SK-N-SH (cell line): ENCODE data around the gene PRAME. TPM values are rescaled to one million over a fixed set of nuclear protein-coding genes. Genes with fewer than 3 reads are reported as not detected.

ENCODE experiments used
- CTCF ChIA-PET: fragments of 300-600, 350-600 bp; formaldehyde crosslinking; extraction: SDS; loops from one replicate; lab custom pipeline; 2021; lab: Yijun Ruan, JAX
- POLR2A ChIA-PET: fragments of 350-600 bp; sonication (Branson Sonifier 250); formaldehyde crosslinking; extraction: SDS; loops from one replicate; lab custom pipeline; 2020; ENCODE audit warnings: antibody characterized with exemption, inconsistent platforms; lab: Yijun Ruan, JAX
- DNase-seq: peaks from one replicate; pipeline ENCODE4 v3.0.0; 2012
- H2AFZ ChIP-seq: fragments of 200-600 bp; sonication (generic); 2 replicates; pipeline ENCODE4 v1.8.1; 2016; ENCODE audit warnings: antibody characterized with exemption, mild to moderate bottlenecking, low read depth
- H3F3A ChIP-seq: fragments of 200-600 bp; sonication (generic); replicated peaks from 2 replicates; pipeline ENCODE3; 2016; ENCODE audit warnings: antibody characterized with exemption, mild to moderate bottlenecking; ENCODE audit not compliant: insufficient read depth
- H3K27ac ChIP-seq, 2 experiments: fragments of 200-500 bp in 1 of 2; fragments of 200-600 bp in 1 of 2; sonication (Bioruptor generic) in 1 of 2; sonication (generic), shearing (Covaris generic) in 1 of 2; 2 replicates each; pipeline versions ENCODE4 v1.5.1 to v1.6.1; 2014 to 2016; ENCODE audit warnings: low read depth in 2 of 2, inconsistent platforms in 1 of 2, low read length in 1 of 2, mild to moderate bottlenecking in 1 of 2, mixed read lengths in 1 of 2
- H3K27me3 ChIP-seq: fragments of 200-600 bp; sonication (generic), shearing (Covaris generic); 2 replicates; pipeline ENCODE4 v1.6.1; 2016; ENCODE audit warnings: mixed run types; ENCODE audit not compliant: insufficient read depth
- H3K36me3 ChIP-seq, 2 experiments: fragments of 200-500 bp in 1 of 2; fragments of 200-600 bp in 1 of 2; sonication (Bioruptor generic) in 1 of 2; sonication (generic) in 1 of 2; replicated peaks in 1 of 2; 2 replicates each; pipeline versions ENCODE3 to v1.5.1; 2014 to 2016; ENCODE audit warnings: low read length in 1 of 2, mild to moderate bottlenecking in 1 of 2; ENCODE audit not compliant: insufficient read depth in 2 of 2, control insufficient read depth in 1 of 2
- H3K4me1 ChIP-seq, 2 experiments: fragments of 200-500 bp in 1 of 2; fragments of 200-600 bp in 1 of 2; sonication (Bioruptor generic) in 1 of 2; sonication (generic), shearing (Covaris generic) in 1 of 2; 2 replicates each; pipeline versions ENCODE4 v1.5.1 to v1.6.1; 2014 to 2016; ENCODE audit warnings: low read depth in 1 of 2, low read length in 1 of 2, mixed run types in 1 of 2; ENCODE audit not compliant: insufficient read depth in 2 of 2, control insufficient read depth in 1 of 2
- H3K4me2 ChIP-seq: fragments of 200-600 bp; sonication (generic), shearing (Covaris generic); 2 replicates; pipeline ENCODE4 v1.6.1; 2017; ENCODE audit warnings: mixed run types
- H3K4me3 ChIP-seq, 2 experiments: fragments of 200-500 bp in 1 of 2; fragments of 200-600 bp in 1 of 2; sonication (Bioruptor generic) in 1 of 2; sonication (generic), shearing (Covaris generic) in 1 of 2; 2 replicates each; pipeline versions ENCODE4 v1.5.1 to v1.8.1; 2014 to 2016; ENCODE audit warnings: low read depth in 2 of 2, inconsistent platforms in 1 of 2, low read length in 1 of 2, mild to moderate bottlenecking in 1 of 2, mixed read lengths in 1 of 2, moderate library complexity in 1 of 2
- H3K79me2 ChIP-seq: fragments of 200-600 bp; sonication (generic); 2 replicates; pipeline ENCODE4 v1.8.1; 2017; ENCODE audit warnings: mild to moderate bottlenecking; ENCODE audit not compliant: insufficient read depth
- H3K9ac ChIP-seq: fragments of 200-600 bp; sonication (generic); 2 replicates; pipeline ENCODE4 v1.6.1; 2017; ENCODE audit warnings: mixed run types
- H3K9me2 ChIP-seq: fragments of 200-600 bp; sonication (generic); 2 replicates; pipeline ENCODE4 v1.6.1; 2017; ENCODE audit warnings: mixed run types
- H3K9me3 ChIP-seq: fragments of 200-600 bp; sonication (generic); 2 replicates; pipeline ENCODE4 v1.6.1; 2017; ENCODE audit warnings: mixed run types, mild to moderate bottlenecking, moderate library complexity
- H4K20me1 ChIP-seq: fragments of 200-600 bp; sonication (generic); 2 replicates; pipeline ENCODE4 v1.6.1; 2017; ENCODE audit warnings: mild to moderate bottlenecking, mixed run types; ENCODE audit not compliant: insufficient read depth
- CHD2 ChIP-seq: fragments of 150-350 bp; IDR thresholded peaks from 2 replicates; pipeline ENCODE4 v1.6.1; 2018; ENCODE audit warnings: low read length; ENCODE audit not compliant: partially characterized antibody
- EP300 ChIP-seq, 2 experiments: IDR thresholded peaks; 2 replicates each; pipeline versions ENCODE4 v1.4.0 to v1.6.1; 2012; ENCODE audit warnings: borderline replicate concordance in 1 of 2, low read depth in 1 of 2, low read length in 1 of 2
- EZH2phosphoT487 ChIP-seq: fragments of 200-600 bp; sonication (generic); IDR thresholded peaks from 2 replicates; pipeline ENCODE4 v1.6.1; 2017; ENCODE audit warnings: low read depth, mixed run types, mild to moderate bottlenecking, antibody characterized with exemption, moderate library complexity, borderline replicate concordance
- FOXM1 ChIP-seq: IDR thresholded peaks from 2 replicates; pipeline ENCODE4 v1.4.0; 2012; ENCODE audit warnings: low read depth, mild to moderate bottlenecking
- GABPA ChIP-seq: IDR thresholded peaks from 2 replicates; pipeline ENCODE4 v1.4.0; 2012; ENCODE audit warnings: low read depth, mild to moderate bottlenecking
- GATA2 ChIP-seq: sonication (generic); formaldehyde crosslinking; IDR thresholded peaks from 2 replicates; pipeline ENCODE4 v1.5.0; 2020; ENCODE audit warnings: mild to moderate bottlenecking, missing genetic modification reagents
- IRF3 ChIP-seq: fragments of 150-350 bp; IDR thresholded peaks from 2 replicates; pipeline ENCODE4 v1.6.1; 2016; ENCODE audit warnings: mild to moderate bottlenecking, low read depth, low read length
- JUND ChIP-seq: IDR thresholded peaks from 2 replicates; pipeline ENCODE4 v1.4.0; 2012
- MEF2A ChIP-seq: IDR thresholded peaks from 2 replicates; pipeline ENCODE4 v1.4.0; 2012; ENCODE audit warnings: low read depth, borderline replicate concordance
- MXI1 ChIP-seq: IDR thresholded peaks from 2 replicates; pipeline ENCODE4 v1.6.1; 2012; ENCODE audit warnings: mild to moderate bottlenecking, low read depth, low read length, improper control_type of control experiment
- NFIC ChIP-seq: IDR thresholded peaks from 2 replicates; pipeline ENCODE4 v1.4.0; 2012; ENCODE audit warnings: borderline replicate concordance
- POLR2AphosphoS5 ChIP-seq: IDR thresholded peaks from 2 replicates; pipeline ENCODE4 v1.6.1; 2012; ENCODE audit warnings: low read depth, low read length
- RAD21 ChIP-seq: IDR thresholded peaks from 2 replicates; pipeline ENCODE4 v1.6.1; 2012; ENCODE audit warnings: mild to moderate bottlenecking, low read length
- RFX5 ChIP-seq: IDR thresholded peaks from 2 replicates; pipeline ENCODE4 v1.6.1; 2012; ENCODE audit warnings: mild to moderate bottlenecking, improper control_type of control experiment, low read length
- SMC3 ChIP-seq: IDR thresholded peaks from 2 replicates; pipeline ENCODE4 v1.6.1; 2012; ENCODE audit warnings: low read depth, low read length, improper control_type of control experiment
- TAF1 ChIP-seq: IDR thresholded peaks from 2 replicates; pipeline ENCODE4 v1.6.1; 2012; ENCODE audit warnings: low read depth, mild to moderate bottlenecking, low read length, moderate library complexity, borderline replicate concordance
- TCF12 ChIP-seq: IDR thresholded peaks from 2 replicates; pipeline ENCODE4 v1.4.0; 2012
- TEAD4 ChIP-seq: IDR thresholded peaks from 2 replicates; pipeline ENCODE4 v1.4.0; 2012; ENCODE audit warnings: mild to moderate bottlenecking, borderline replicate concordance; ENCODE audit not compliant: insufficient read depth
- USF2 ChIP-seq: fragments of 150-350 bp; IDR thresholded peaks from 2 replicates; pipeline ENCODE4 v1.6.1; 2017; ENCODE audit warnings: antibody characterized with exemption, low read length, low read depth, borderline replicate concordance
- WGBS: methylation state at CpG from one replicate; pipeline ENCODE4 v1.1.6; 2017; ENCODE audit warnings: low lambda C conversion rate; 5-methylcytosine and 5-hydroxymethylcytosine counted together
- polyA plus RNA-seq, 3 experiments: library from polyadenylated mRNA; depleted of rRNA; stranded (reverse); fragments of >200 nt; gene quantifications; 2 replicates each; pipeline ENCODE4 v1.2.3, GENCODE V29; 2012
- TF ChIP-seq, protein P1 (sequence below): fragments of 200-600 bp; sonication (generic); IDR thresholded peaks from 2 replicates; pipeline ENCODE4 v1.6.1; 2017; ENCODE audit warnings: antibody characterized with exemption, mild to moderate bottlenecking, moderate library complexity
- TF ChIP-seq, protein P2 (sequence below): IDR thresholded peaks from 2 replicates; pipeline ENCODE4 v1.4.0; 2012; ENCODE audit warnings: low read depth
- TF ChIP-seq, protein P3 (sequence below): IDR thresholded peaks from 2 replicates; pipeline ENCODE4; 2012
- TF ChIP-seq, protein P4 (sequence below): IDR thresholded peaks from 2 replicates; pipeline ENCODE4 v1.6.1; 2012; ENCODE audit warnings: mild to moderate bottlenecking, low read depth, low read length, moderate library complexity

PRAME gene
- polyA plus RNA-seq, 1 of the 3 experiments (the other 2 are of a cell fraction), result 193 TPM

- Histone ChIP-seq H3K4me1 (peaks cover 0 to 2% of the 10 kb centered on the region in 2 experiments; a peak in 1 of 4 replicates), H3K9me3 (no peaks in the 10 kb centered on the region), H3K4me3 (peak within 1 kb of the TSS; percentile 76 to 82), H3F3A (peaks cover 4% of the 10 kb centered on the region), H4K20me1 (no peaks in the 10 kb centered on the region), H3K27me3 (no peaks in the 10 kb centered on the region), H3K79me2 (no peaks in the 10 kb centered on the region), H2AFZ (peak within 1 kb of the TSS; percentile 84), H3K9me2 (no peaks in the 10 kb centered on the region), H3K4me2 (peak within 1 kb of the TSS; percentile 92), H3K9ac (peak within 1 kb of the TSS; percentile 79), H3K27ac (peak within 1 kb of the TSS in 1 of 2 experiments; percentile 64; a peak in 2 of 4 replicates), H3K36me3 (peaks cover 10 to 22% of the 10 kb centered on the region in 2 experiments)
- ChIA-PET POLR2A (interaction anchor here (0.6 to 0.9 kb wide), 2 partner anchors 44 to 242 kb away, joined by 3 read pairs; no protein-coding TSS in a partner anchor), CTCF (interaction anchor here (0.6 to 3.4 kb wide), 29 partner anchors 10 to 377 kb away, joined by 3 to 27 read pairs (median 4); partner anchors contain the start of genes PRAME and ZNF280A)
- DNase-seq, result peak; percentile 94
- WGBS, result 10% methylated on average over 10 of the region's 72 CpGs
- TF ChIP-seq POLR2AphosphoS5 (no peak), RAD21 (no peak), SMC3 (no peak), EZH2phosphoT487 (no peak), USF2 (no peak), EP300 (IDR thresholded peaks at IDR 0.05; ENCODE audit: borderline replicate concordance in 1 of 2, low read depth in 1 of 2, low read length in 1 of 2) (no peak), CHD2 (peak; percentile 63), NFIC (no peak), MXI1 (peak; percentile 68), TCF12 (peak; percentile 15; the same call in 1 of the 2 replicates), GATA2 (CRISPR knock-in tag) (no peak), TEAD4 (no peak), IRF3 (no peak), RFX5 (no peak), JUND (no peak), FOXM1 (no peak), GABPA (no peak), MEF2A (no peak), TAF1 (peak; percentile 24; the same call in 1 of the 2 replicates)
- TF ChIP-seq, protein P1, sequence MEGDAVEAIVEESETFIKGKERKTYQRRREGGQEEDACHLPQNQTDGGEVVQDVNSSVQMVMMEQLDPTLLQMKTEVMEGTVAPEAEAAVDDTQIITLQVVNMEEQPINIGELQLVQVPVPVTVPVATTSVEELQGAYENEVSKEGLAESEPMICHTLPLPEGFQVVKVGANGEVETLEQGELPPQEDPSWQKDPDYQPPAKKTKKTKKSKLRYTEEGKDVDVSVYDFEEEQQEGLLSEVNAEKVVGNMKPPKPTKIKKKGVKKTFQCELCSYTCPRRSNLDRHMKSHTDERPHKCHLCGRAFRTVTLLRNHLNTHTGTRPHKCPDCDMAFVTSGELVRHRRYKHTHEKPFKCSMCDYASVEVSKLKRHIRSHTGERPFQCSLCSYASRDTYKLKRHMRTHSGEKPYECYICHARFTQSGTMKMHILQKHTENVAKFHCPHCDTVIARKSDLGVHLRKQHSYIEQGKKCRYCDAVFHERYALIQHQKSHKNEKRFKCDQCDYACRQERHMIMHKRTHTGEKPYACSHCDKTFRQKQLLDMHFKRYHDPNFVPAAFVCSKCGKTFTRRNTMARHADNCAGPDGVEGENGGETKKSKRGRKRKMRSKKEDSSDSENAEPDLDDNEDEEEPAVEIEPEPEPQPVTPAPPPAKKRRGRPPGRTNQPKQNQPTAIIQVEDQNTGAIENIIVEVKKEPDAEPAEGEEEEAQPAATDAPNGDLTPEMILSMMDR, result peak; percentile 75
- TF ChIP-seq, protein P2, sequence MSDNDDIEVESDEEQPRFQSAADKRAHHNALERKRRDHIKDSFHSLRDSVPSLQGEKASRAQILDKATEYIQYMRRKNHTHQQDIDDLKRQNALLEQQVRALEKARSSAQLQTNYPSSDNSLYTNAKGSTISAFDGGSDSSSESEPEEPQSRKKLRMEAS, result peak; percentile 65; the same call in 1 of the 2 replicates
- TF ChIP-seq, protein P3, sequence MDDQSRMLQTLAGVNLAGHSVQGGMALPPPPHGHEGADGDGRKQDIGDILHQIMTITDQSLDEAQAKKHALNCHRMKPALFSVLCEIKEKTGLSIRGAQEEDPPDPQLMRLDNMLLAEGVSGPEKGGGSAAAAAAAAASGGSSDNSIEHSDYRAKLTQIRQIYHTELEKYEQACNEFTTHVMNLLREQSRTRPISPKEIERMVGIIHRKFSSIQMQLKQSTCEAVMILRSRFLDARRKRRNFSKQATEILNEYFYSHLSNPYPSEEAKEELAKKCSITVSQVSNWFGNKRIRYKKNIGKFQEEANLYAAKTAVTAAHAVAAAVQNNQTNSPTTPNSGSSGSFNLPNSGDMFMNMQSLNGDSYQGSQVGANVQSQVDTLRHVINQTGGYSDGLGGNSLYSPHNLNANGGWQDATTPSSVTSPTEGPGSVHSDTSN, result no peak
- TF ChIP-seq, protein P4, sequence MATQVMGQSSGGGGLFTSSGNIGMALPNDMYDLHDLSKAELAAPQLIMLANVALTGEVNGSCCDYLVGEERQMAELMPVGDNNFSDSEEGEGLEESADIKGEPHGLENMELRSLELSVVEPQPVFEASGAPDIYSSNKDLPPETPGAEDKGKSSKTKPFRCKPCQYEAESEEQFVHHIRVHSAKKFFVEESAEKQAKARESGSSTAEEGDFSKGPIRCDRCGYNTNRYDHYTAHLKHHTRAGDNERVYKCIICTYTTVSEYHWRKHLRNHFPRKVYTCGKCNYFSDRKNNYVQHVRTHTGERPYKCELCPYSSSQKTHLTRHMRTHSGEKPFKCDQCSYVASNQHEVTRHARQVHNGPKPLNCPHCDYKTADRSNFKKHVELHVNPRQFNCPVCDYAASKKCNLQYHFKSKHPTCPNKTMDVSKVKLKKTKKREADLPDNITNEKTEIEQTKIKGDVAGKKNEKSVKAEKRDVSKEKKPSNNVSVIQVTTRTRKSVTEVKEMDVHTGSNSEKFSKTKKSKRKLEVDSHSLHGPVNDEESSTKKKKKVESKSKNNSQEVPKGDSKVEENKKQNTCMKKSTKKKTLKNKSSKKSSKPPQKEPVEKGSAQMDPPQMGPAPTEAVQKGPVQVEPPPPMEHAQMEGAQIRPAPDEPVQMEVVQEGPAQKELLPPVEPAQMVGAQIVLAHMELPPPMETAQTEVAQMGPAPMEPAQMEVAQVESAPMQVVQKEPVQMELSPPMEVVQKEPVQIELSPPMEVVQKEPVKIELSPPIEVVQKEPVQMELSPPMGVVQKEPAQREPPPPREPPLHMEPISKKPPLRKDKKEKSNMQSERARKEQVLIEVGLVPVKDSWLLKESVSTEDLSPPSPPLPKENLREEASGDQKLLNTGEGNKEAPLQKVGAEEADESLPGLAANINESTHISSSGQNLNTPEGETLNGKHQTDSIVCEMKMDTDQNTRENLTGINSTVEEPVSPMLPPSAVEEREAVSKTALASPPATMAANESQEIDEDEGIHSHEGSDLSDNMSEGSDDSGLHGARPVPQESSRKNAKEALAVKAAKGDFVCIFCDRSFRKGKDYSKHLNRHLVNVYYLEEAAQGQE, result no peak
Observed at GRCh38 chr22:22508274-22509176, 50.5 kb downstream of the PRAME start, which contains the start of gene ZNF280B. Gene ZNF280B (minus strand): TSS chr22:22508742. CDS start chr22:22489398, 19,344 bp downstream.
